Prostate gland (tissue), 2 donors: Measurements from ENCODE around the gene ATP1A3. TPM values are rescaled to one million over a fixed set of nuclear protein-coding genes. Genes with fewer than 3 reads are reported as not detected.

Experiments
- DNase-seq: peaks from one replicate; pipeline ENCODE4 v3.0.0-alpha.2; 2019; ENCODE audit warnings: low spot score
- H3K27ac ChIP-seq, 2 donors: fragments of 200-600 bp; sonication (generic); 2 replicates each; pipeline ENCODE4 v1.5.1; 2017 to 2019
- H3K27me3 ChIP-seq: fragments of 200-600 bp; sonication (generic); replicated peaks from 2 replicates; pipeline ENCODE4 v1.5.1; 2019; ENCODE audit not compliant: insufficient read depth
- H3K36me3 ChIP-seq, 2 donors: fragments of 200-600 bp; sonication (generic); 1 replicate in 1 of 2; 2 replicates in 1 of 2; pipeline versions ENCODE4 v1.5.1 to v1.8.1; 2017 to 2019
- H3K4me1 ChIP-seq: fragments of 200-600 bp; sonication (generic); replicated peaks from 2 replicates; pipeline ENCODE4 v1.5.1; 2019
- H3K4me3 ChIP-seq, 2 donors: fragments of 200-600 bp; sonication (generic); 2 replicates each; pipeline ENCODE4 v1.5.1; 2017 to 2019
- H3K9me3 ChIP-seq: fragments of 200-600 bp; sonication (generic); 2 replicates; pipeline ENCODE4 v1.5.1; 2017
- POLR2A ChIP-seq: fragments of 450-650 bp; IDR thresholded peaks from one replicate; pipeline ENCODE4 v1.6.1; 2016; ENCODE audit warnings: antibody characterized with exemption, mild to moderate bottlenecking
- POLR2AphosphoS5 ChIP-seq: sonication (generic); formaldehyde crosslinking; IDR thresholded peaks from one replicate; pipeline ENCODE4 v1.6.1; 2017; ENCODE audit warnings: antibody characterized with exemption
- WGBS: methylation state at CpG from one replicate; pipeline ENCODE4 v1.1.5; 2018; 5-methylcytosine and 5-hydroxymethylcytosine counted together
- intact Hi-C: fragments of 100-400 bp; cut with DNase I; formaldehyde crosslinking; loops from one replicate; pipeline ENCODE4 v1.14.2; 2022
- total RNA-seq, 2 donors: library from RNA; depleted of rRNA; stranded (reverse); fragments of >200 nt; gene quantifications; one replicate each; pipeline ENCODE4 v1.1.0, GENCODE V29; 2016
- TF ChIP-seq, protein P1 (sequence below), 4 experiments: fragments of 200-600 bp in 2 of 4; fragments of 450-650 bp in 2 of 4; sonication (generic) in 2 of 4; IDR thresholded peaks; 1 replicate in 3 of 4; 2 replicates in 1 of 4; pipeline ENCODE4 v1.5.1; 2016 to 2019; ENCODE audit warnings: antibody characterized with exemption in 4 of 4, mild to moderate bottlenecking in 2 of 4, moderate library complexity in 2 of 4

Gene ATP1A3
- total RNA-seq, 2 donors from 2014 or later, result 0.27 to 3.7 TPM

DNA sequence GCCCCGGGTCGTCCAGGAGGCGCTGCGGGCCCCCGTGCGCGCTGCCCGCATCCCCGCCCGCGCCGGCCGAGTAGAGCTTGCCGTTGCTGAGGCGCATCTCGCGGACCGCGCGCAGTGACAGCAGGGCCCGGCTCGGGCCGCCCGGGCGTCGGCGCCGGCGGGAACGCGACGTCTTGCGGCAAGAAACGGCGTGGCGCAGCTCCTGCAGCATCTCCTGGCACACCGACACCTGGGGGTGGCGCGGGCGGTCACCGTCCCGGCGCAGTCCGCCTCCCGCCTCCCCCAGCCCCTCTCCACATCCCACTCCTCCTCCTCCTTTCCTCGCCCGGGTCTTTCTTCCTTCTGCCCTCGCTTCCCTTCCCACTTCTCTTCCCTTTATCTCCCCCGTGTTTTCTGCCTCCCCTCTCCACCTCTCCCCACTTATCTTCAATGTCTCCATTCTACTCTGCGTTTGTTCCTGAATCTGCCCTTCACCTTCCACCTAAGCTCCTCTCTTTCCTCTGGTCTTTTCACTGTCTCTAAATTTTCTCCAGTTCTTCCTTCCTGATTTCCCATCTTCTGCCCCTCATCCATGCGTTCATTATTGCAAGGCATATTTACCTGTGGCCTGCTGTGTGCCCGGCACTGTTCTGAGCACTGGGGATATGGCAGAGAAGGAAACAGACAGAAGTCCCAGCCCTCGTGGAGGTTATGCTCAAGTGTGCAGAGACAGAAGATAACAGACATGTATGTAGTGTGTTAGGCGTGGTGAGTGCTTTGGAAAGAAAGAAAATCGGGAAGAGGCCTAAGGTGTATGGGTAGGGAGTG lies 5.2 kb upstream of the ATP1A3 start:
- Histone ChIP-seq H3K36me3 (no peaks in the 10 kb centered on the region), H3K9me3 (no peaks in the 10 kb centered on the region), H3K4me3 (no peak overlapping the region), H3K27ac (no peak overlapping the region), H3K27me3 (peaks cover 17% of the 10 kb centered on the region), H3K4me1 (no peaks in the 10 kb centered on the region)
- DNase-seq, result no peak
- intact Hi-C loops, result no loop called here
- WGBS, result 11% methylated on average over 52 of the region's 55 CpGs
- TF ChIP-seq POLR2A (no peak), POLR2AphosphoS5 (no peak)
- TF ChIP-seq, protein P1, sequence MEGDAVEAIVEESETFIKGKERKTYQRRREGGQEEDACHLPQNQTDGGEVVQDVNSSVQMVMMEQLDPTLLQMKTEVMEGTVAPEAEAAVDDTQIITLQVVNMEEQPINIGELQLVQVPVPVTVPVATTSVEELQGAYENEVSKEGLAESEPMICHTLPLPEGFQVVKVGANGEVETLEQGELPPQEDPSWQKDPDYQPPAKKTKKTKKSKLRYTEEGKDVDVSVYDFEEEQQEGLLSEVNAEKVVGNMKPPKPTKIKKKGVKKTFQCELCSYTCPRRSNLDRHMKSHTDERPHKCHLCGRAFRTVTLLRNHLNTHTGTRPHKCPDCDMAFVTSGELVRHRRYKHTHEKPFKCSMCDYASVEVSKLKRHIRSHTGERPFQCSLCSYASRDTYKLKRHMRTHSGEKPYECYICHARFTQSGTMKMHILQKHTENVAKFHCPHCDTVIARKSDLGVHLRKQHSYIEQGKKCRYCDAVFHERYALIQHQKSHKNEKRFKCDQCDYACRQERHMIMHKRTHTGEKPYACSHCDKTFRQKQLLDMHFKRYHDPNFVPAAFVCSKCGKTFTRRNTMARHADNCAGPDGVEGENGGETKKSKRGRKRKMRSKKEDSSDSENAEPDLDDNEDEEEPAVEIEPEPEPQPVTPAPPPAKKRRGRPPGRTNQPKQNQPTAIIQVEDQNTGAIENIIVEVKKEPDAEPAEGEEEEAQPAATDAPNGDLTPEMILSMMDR (IDR thresholded peaks at IDR 0.05), result no peak

DNA sequence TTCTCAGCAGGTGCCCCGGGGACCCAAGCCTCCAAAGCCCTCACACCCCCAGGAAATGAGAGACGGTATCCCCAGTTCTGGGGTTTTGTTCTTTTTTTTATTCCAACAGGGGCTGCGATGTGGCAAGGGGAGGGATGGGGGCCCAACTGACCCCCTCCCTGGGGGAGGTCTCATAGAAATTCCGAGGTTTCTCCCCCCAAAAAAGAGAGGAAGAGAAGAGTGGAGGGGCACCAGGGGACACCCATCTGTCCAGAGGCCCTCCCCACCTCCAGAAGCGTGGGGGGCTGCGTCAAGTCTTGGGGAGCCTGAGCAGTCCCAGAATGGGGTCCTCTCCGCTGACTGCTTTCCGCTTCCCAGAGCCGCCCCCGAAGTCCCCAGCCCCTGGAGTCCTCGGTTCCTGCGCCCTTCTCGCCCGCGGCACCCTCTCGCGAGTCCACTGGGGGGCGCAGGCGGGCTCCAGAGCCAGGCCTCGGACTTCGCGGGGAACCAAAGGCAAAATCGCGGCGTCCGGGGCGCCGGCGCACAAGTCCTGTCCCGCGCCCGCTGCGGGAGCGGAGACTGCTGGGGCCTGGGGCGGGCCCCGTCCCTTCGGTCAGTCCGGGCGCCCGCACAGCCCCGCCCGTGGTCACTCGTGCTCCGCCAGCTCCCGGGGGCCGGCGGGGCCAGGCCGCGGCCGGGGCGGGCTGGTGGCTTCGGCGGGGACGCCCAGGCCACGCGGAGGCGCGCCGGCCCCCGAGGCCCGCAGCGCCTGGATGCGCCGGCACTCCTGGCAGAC lies 4.4 kb upstream of the ATP1A3 start:
- H3K27ac ChIP-seq, result no peak overlapping the region
- H3K27me3 ChIP-seq, result peaks cover 17% of the 10 kb centered on the region
- no peaks in the 10 kb centered on the region for H3K4me1 ChIP-seq
- H3K4me3 ChIP-seq, result no peak overlapping the region
- intact Hi-C loops, result no loop called here
- DNase-seq, result no peak
- 6% methylated on average over 52 of the region's 64 CpGs for WGBS
- TF ChIP-seq, protein P1 (IDR thresholded peaks at IDR 0.05), result peak in 2 of 4 experiments; percentile 32 to 34
- no peak for TF ChIP-seq POLR2AphosphoS5
- TF ChIP-seq POLR2A, result no peak
- H3K9me3 ChIP-seq, result no peaks in the 10 kb centered on the region
- no peaks in the 10 kb centered on the region for H3K36me3 ChIP-seq

DNA sequence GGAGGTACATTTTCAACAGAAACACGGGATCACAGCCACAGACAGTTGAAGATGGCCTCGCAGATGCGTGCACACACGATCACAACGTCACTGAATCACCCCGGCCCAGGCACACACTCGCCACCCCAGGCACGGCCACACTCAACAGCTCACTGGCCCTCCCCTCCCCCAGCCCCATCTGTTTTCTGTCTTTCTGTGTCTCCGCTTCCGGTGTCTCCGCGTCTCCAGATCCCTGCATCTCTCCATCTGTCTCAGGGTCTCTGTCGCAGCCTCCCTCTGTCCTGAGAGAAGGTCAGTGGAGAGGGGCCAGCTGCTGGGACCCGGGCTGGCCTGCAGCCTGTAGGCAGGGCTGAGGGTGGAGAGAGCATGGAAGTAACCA lies 3.8 kb upstream of the ATP1A3 start:
- TF ChIP-seq POLR2AphosphoS5, result no peak
- TF ChIP-seq, protein P1 (IDR thresholded peaks at IDR 0.05), result no peak
- no peak for TF ChIP-seq POLR2A
- intact Hi-C loops, result no loop called here
- DNase-seq, result no peak
- peaks cover 17% of the 10 kb centered on the region for H3K27me3 ChIP-seq
- no peaks in the 10 kb centered on the region for H3K4me1 ChIP-seq
- no peaks in the 10 kb centered on the region for H3K36me3 ChIP-seq
- no peaks in the 10 kb centered on the region for H3K9me3 ChIP-seq
- no peak overlapping the region for H3K27ac ChIP-seq
- no peak overlapping the region for H3K4me3 ChIP-seq
- WGBS, result 3% methylated on average over 14 of the region's 14 CpGs

DNA sequence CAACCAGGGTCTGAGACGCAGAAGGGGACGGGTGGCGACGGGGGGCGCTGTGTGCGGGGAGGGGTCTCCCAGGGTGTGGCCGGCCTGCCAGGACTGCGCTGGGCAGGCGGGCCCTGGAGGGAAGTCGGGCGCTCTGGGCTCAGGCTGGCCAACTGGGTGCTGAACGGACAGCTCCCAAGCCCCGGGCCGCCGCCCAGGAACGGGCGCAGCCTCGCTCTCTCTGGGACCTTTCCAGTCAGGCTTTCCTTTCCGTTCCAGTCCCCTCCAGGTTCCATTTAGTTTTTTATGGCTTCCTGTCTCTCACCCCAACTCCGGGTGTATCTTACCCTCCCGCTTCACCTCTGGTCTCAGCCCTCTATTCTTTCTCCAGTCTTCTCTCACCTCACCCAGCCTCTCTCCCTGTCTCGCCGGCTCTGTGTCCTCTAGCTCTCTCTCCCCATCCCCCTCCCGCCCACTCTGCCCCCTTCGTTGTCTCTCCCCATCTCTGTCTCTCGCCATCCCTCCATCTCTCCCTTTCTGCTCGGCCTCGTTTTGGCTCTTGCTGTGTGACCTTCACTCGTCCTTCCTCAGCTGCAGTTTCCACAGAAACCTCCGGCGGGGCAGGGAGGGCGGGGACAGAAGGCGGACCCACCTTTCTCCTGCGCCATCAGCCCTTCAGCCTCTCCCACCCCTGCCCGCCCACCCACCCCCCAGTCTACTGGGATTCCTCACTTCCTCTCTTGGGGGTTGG lies 3.3 kb upstream of the ATP1A3 start:
- no peaks in the 10 kb centered on the region for H3K4me1 ChIP-seq
- H3K36me3 ChIP-seq, result no peaks in the 10 kb centered on the region
- H3K4me3 ChIP-seq, result no peak overlapping the region
- peaks cover 17% of the 10 kb centered on the region for H3K27me3 ChIP-seq
- 4% methylated on average over 35 of the region's 35 CpGs for WGBS
- DNase-seq, result peak; percentile 24
- H3K27ac ChIP-seq, result no peak overlapping the region
- intact Hi-C loops, result no loop called here
- no peak for TF ChIP-seq POLR2A
- TF ChIP-seq POLR2AphosphoS5, result no peak
- TF ChIP-seq, protein P1 (IDR thresholded peaks at IDR 0.05), result no peak
- H3K9me3 ChIP-seq, result no peaks in the 10 kb centered on the region
